Measurements from ENCODE around the gene CELF1.

DNA sequence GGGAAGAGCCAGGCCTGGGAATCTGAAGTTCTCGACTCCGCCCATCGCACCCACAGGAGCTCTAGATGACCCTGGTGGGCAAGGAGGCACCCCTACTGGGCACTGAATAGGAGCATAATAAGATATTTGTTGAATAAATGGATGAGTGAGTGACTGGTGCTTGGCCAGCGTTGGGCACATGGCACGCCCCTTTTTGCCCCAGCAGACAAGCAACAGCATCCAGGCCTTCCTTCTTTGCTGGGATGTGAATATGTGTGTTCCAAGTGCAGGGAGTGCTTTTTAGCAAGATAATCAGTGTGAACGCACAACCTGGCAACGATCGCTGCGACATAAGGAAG lies 443 bp upstream of the CELF1 start:
- TF ChIP-seq, protein P1, sequence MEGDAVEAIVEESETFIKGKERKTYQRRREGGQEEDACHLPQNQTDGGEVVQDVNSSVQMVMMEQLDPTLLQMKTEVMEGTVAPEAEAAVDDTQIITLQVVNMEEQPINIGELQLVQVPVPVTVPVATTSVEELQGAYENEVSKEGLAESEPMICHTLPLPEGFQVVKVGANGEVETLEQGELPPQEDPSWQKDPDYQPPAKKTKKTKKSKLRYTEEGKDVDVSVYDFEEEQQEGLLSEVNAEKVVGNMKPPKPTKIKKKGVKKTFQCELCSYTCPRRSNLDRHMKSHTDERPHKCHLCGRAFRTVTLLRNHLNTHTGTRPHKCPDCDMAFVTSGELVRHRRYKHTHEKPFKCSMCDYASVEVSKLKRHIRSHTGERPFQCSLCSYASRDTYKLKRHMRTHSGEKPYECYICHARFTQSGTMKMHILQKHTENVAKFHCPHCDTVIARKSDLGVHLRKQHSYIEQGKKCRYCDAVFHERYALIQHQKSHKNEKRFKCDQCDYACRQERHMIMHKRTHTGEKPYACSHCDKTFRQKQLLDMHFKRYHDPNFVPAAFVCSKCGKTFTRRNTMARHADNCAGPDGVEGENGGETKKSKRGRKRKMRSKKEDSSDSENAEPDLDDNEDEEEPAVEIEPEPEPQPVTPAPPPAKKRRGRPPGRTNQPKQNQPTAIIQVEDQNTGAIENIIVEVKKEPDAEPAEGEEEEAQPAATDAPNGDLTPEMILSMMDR (conservative IDR thresholded peaks at IDR 0.05; ENCODE audit: low read length) = 0 out of 2 replicates have a peak, but pooled peaks have one; percentile 21
- TF ChIP-seq EZH2phosphoT487 (IDR thresholded peaks at IDR 0.05; ENCODE audit: borderline replicate concordance) = no peak
